Stimulated activated naive CD8-positive, alpha-beta T cell treated with anti-CD3 and anti-CD28 coated beads, Interleukin-15, amount 100 ng/mL, for 72 hours (primary cell): ENCODE data around the gene ANKRD22.

Experiments
- ATAC-seq: fragments of 150-1000 bp; cut with Tn5 transposase; 2 replicates; pipeline ENCODE4 v1.10.0; 2021; ENCODE audit warnings: mild to moderate bottlenecking, moderate library complexity
- DNase-seq, 2 donors: peaks; one replicate each; pipeline ENCODE4 v3.0.0; 2021 to 2022
- H3K27ac Mint-ChIP-seq, 2 donors: one replicate each; pipeline ENCODE4 v1.8.0; 2022; ENCODE audit warnings: mild to moderate bottlenecking in 2 of 2, mixed read lengths in 2 of 2, moderate library complexity in 2 of 2
- H3K27me3 Mint-ChIP-seq: one replicate; pipeline ENCODE4 v1.8.0; 2022; ENCODE audit warnings: mixed read lengths
- H3K4me1 Mint-ChIP-seq: one replicate; pipeline ENCODE4 v1.8.0; 2022; ENCODE audit warnings: mild to moderate bottlenecking, mixed read lengths
- H3K4me3 Mint-ChIP-seq, 2 donors: one replicate each; pipeline ENCODE4 v1.8.0; 2022; ENCODE audit warnings: mild to moderate bottlenecking in 2 of 2, mixed read lengths in 2 of 2, moderate library complexity in 1 of 2
- H3K9me3 Mint-ChIP-seq, 2 donors: one replicate each; pipeline ENCODE4 v1.8.0; 2022; ENCODE audit warnings: mixed read lengths in 2 of 2

ANKRD22 gene

GRCh38 chr10:88803641-88804040 is 48.0 kb downstream of the ANKRD22 start:
- H3K4me3 Mint-ChIP-seq = no peak overlapping the region
- peaks cover 9% of the 10 kb centered on the region for H3K4me1 Mint-ChIP-seq

GRCh38 chr10:88802523-88803285 is 48.9 kb downstream of the ANKRD22 start, which contains the start of gene LIPM:
LIPM (plus strand) TSS chr10:88802730; CDS start chr10:88802897, 167 bp downstream.
- Mint-ChIP-seq H3K4me1 (peaks cover 9% of the 10 kb centered on the region), H3K27me3 (peaks cover 16% of the 10 kb centered on the region)
- no peak for ATAC-seq

More at GRCh38 chr10:88803641-88804040, 48.0 kb downstream of the ANKRD22 start:
- DNase-seq (no peak), ATAC-seq (no peak)
- H3K27me3 Mint-ChIP-seq = peaks cover 7% of the 10 kb centered on the region
- H3K9me3 Mint-ChIP-seq = no peaks in the 10 kb centered on the region
- H3K27ac Mint-ChIP-seq = no peak overlapping the region

GRCh38 chr10:88800152-88801125 is 51.2 kb downstream of the ANKRD22 start:
- Mint-ChIP-seq H3K4me1 (peaks cover 9% of the 10 kb centered on the region), H3K9me3 (no peaks in the 10 kb centered on the region), H3K4me3 (no peak overlapping the region), H3K27ac (no peak overlapping the region), H3K27me3 (peaks cover 28% of the 10 kb centered on the region)
- ATAC-seq (peak; percentile 82), DNase-seq (peak in 1 of 2 donors; percentile 17)

More at GRCh38 chr10:88802523-88803285, 48.9 kb downstream of the ANKRD22 start, which contains the start of gene LIPM:
- Mint-ChIP-seq H3K27ac (no peak within 1 kb of the TSS), H3K4me3 (no peak within 1 kb of the TSS), H3K9me3 (no peaks in the 10 kb centered on the region)
- no peak for DNase-seq

GRCh38 chr10:88794731-88795130 is 56.9 kb downstream of the ANKRD22 start:
- Mint-ChIP-seq H3K9me3 (no peaks in the 10 kb centered on the region), H3K4me1 (peaks cover 30% of the 10 kb centered on the region), H3K27me3 (peaks cover 21% of the 10 kb centered on the region), H3K27ac (no peak overlapping the region), H3K4me3 (no peak overlapping the region)
- ATAC-seq = no peak
- DNase-seq = no peak

- ATAC-seq (peak; percentile 85), DNase-seq (no peak)
- H3K9me3 Mint-ChIP-seq = no peaks in the 10 kb centered on the region
- H3K27me3 Mint-ChIP-seq = peaks cover 21% of the 10 kb centered on the region
- peaks cover 30% of the 10 kb centered on the region for H3K4me1 Mint-ChIP-seq
- H3K4me3 Mint-ChIP-seq = peak overlapping the region; percentile 33 to 56
- no peak overlapping the region for H3K27ac Mint-ChIP-seq
Measured at GRCh38 chr10:88793712-88794299, 57.8 kb downstream of the ANKRD22 start.

GRCh38 chr10:88792661-88793060 is 59.0 kb downstream of the ANKRD22 start:
- peak in 1 of 2 donors; percentile 41 for DNase-seq
- H3K4me1 Mint-ChIP-seq = peaks cover 30% of the 10 kb centered on the region
- ATAC-seq = peak; percentile 87
- no peak overlapping the region for H3K27ac Mint-ChIP-seq
- no peak overlapping the region for H3K4me3 Mint-ChIP-seq
- peaks cover 20% of the 10 kb centered on the region for H3K27me3 Mint-ChIP-seq
- H3K9me3 Mint-ChIP-seq = no peaks in the 10 kb centered on the region

- peaks cover 30% of the 10 kb centered on the region for H3K4me1 Mint-ChIP-seq
- no peaks in the 10 kb centered on the region for H3K9me3 Mint-ChIP-seq
- no peak overlapping the region for H3K27ac Mint-ChIP-seq
- H3K4me3 Mint-ChIP-seq = no peak overlapping the region
- ATAC-seq (no peak), DNase-seq (peak in 1 of 2 donors; percentile 26)
- peaks cover 17% of the 10 kb centered on the region for H3K27me3 Mint-ChIP-seq
Measured at GRCh38 chr10:88791924-88792323, 59.7 kb downstream of the ANKRD22 start.

GRCh38 chr10:88788924-88789323 is 62.7 kb downstream of the ANKRD22 start:
- Mint-ChIP-seq H3K27me3 (peaks cover 16% of the 10 kb centered on the region), H3K27ac (no peak overlapping the region), H3K4me1 (peaks cover 24% of the 10 kb centered on the region), H3K4me3 (no peak overlapping the region), H3K9me3 (no peaks in the 10 kb centered on the region)
- DNase-seq = no peak
- ATAC-seq = no peak

- Mint-ChIP-seq H3K4me3 (no peak overlapping the region), H3K4me1 (peaks cover 21% of the 10 kb centered on the region), H3K27me3 (peaks cover 16% of the 10 kb centered on the region), H3K27ac (no peak overlapping the region), H3K9me3 (no peaks in the 10 kb centered on the region)
- ATAC-seq (no peak), DNase-seq (no peak)
Measured at GRCh38 chr10:88787463-88787862, 64.2 kb downstream of the ANKRD22 start.

- no peak for ATAC-seq
- no peak for DNase-seq
- H3K4me3 Mint-ChIP-seq = no peak overlapping the region
- no peak overlapping the region for H3K27ac Mint-ChIP-seq
- no peaks in the 10 kb centered on the region for H3K9me3 Mint-ChIP-seq
- H3K27me3 Mint-ChIP-seq = peaks cover 16% of the 10 kb centered on the region
- peaks cover 11% of the 10 kb centered on the region for H3K4me1 Mint-ChIP-seq
Measured at GRCh38 chr10:88786032-88786770, 65.4 kb downstream of the ANKRD22 start.

- no peak for DNase-seq
- Mint-ChIP-seq H3K4me1 (peaks cover 11% of the 10 kb centered on the region), H3K27ac (no peak overlapping the region), H3K27me3 (peaks cover 16% of the 10 kb centered on the region), H3K9me3 (no peaks in the 10 kb centered on the region), H3K4me3 (no peak overlapping the region)
- no peak for ATAC-seq
Measured at GRCh38 chr10:88783724-88784123, 67.9 kb downstream of the ANKRD22 start.

GRCh38 chr10:88782222-88782621 is 69.4 kb downstream of the ANKRD22 start:
- ATAC-seq (no peak), DNase-seq (no peak)
- H3K9me3 Mint-ChIP-seq = no peaks in the 10 kb centered on the region
- no peak overlapping the region for H3K27ac Mint-ChIP-seq
- H3K4me1 Mint-ChIP-seq = peaks cover 11% of the 10 kb centered on the region
- peaks cover 17% of the 10 kb centered on the region for H3K27me3 Mint-ChIP-seq
- H3K4me3 Mint-ChIP-seq = no peak overlapping the region

- Mint-ChIP-seq H3K9me3 (no peaks in the 10 kb centered on the region), H3K27ac (no peak overlapping the region), H3K27me3 (peaks cover 17% of the 10 kb centered on the region), H3K4me1 (peaks cover 11% of the 10 kb centered on the region), H3K4me3 (no peak overlapping the region)
- ATAC-seq (no peak), DNase-seq (no peak)
Measured at GRCh38 chr10:88781206-88781605, 70.4 kb downstream of the ANKRD22 start.
